NT2/D1 (cell line): Measurements from ENCODE around the gene A1BG.

Experiments
- YY1 ChIP-seq: IDR thresholded peaks from 2 replicates; pipeline ENCODE4 v1.6.1; 2011; ENCODE audit not compliant: insufficient read length, insufficient read depth
- ZNF274 ChIP-seq: IDR thresholded peaks from 2 replicates; pipeline ENCODE4 v1.6.1; 2011; ENCODE audit warnings: mild to moderate bottlenecking, low read depth, low read length

DNA sequence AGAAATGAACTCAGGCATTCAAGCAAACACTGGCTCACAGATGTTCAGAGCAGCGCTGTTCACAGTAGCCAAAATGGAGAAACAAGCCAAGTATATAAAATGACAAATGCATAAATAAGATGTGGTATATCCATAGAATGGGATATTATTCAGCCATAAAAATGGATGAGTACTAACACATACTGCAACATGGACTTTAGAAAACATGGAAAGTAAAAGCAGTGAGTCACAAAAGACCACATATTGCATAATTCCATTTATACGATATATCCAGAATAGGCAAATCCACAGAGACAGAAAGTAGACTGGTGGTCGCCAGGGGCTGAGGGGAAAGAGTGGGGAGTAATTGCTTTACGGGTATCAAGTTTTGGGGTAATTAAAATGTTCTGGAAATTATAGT lies 20.9 kb upstream of the A1BG start:
- no peak for TF ChIP-seq ZNF274
- no peak for TF ChIP-seq YY1
